ENCODE measurements around the gene TPPP2.

DNA sequence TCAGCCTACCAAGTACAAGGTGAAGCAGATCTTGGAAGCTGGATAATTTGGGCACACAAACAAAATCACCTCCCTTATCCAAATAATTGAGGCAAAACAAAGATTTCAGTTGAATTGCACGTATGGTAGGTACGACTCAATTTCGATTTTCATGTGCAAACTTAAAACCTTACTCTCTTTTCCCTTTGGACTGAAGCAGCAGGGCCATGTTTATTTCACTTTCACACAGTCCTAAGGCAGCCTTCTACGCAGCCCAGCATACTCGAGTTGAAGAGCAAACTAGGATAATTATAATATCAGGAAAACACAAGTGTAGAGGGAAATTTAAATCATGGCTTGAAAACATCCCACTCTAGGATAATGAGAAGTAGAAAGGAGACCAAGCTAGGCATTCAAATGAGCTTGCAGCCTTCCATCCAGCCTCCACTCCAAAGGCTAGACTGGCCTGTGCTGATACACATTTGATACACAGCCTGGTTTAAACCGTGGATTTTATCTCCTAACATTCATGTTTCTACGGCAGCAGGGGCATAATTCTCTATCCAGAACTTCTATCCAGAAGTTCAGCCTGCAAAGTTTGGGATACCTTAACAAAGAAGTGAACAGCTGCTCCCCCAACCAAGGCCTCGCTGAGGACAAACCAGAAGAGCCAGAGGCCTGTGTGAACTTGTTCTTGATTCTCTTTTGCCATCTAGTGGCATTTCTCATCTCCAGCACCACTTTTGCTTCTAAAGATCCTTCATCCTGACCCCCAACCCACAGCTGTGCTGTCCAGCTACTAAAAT lies 9.8 kb downstream of the TPPP2 start:
- TF ChIP-seq, protein P1, sequence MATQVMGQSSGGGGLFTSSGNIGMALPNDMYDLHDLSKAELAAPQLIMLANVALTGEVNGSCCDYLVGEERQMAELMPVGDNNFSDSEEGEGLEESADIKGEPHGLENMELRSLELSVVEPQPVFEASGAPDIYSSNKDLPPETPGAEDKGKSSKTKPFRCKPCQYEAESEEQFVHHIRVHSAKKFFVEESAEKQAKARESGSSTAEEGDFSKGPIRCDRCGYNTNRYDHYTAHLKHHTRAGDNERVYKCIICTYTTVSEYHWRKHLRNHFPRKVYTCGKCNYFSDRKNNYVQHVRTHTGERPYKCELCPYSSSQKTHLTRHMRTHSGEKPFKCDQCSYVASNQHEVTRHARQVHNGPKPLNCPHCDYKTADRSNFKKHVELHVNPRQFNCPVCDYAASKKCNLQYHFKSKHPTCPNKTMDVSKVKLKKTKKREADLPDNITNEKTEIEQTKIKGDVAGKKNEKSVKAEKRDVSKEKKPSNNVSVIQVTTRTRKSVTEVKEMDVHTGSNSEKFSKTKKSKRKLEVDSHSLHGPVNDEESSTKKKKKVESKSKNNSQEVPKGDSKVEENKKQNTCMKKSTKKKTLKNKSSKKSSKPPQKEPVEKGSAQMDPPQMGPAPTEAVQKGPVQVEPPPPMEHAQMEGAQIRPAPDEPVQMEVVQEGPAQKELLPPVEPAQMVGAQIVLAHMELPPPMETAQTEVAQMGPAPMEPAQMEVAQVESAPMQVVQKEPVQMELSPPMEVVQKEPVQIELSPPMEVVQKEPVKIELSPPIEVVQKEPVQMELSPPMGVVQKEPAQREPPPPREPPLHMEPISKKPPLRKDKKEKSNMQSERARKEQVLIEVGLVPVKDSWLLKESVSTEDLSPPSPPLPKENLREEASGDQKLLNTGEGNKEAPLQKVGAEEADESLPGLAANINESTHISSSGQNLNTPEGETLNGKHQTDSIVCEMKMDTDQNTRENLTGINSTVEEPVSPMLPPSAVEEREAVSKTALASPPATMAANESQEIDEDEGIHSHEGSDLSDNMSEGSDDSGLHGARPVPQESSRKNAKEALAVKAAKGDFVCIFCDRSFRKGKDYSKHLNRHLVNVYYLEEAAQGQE (IDR thresholded peaks at IDR 0.05; ENCODE audit: borderline replicate concordance), result no peak
- TF ChIP-seq, protein P2, sequence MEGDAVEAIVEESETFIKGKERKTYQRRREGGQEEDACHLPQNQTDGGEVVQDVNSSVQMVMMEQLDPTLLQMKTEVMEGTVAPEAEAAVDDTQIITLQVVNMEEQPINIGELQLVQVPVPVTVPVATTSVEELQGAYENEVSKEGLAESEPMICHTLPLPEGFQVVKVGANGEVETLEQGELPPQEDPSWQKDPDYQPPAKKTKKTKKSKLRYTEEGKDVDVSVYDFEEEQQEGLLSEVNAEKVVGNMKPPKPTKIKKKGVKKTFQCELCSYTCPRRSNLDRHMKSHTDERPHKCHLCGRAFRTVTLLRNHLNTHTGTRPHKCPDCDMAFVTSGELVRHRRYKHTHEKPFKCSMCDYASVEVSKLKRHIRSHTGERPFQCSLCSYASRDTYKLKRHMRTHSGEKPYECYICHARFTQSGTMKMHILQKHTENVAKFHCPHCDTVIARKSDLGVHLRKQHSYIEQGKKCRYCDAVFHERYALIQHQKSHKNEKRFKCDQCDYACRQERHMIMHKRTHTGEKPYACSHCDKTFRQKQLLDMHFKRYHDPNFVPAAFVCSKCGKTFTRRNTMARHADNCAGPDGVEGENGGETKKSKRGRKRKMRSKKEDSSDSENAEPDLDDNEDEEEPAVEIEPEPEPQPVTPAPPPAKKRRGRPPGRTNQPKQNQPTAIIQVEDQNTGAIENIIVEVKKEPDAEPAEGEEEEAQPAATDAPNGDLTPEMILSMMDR (IDR thresholded peaks at IDR 0.05; ENCODE audit: poor library complexity, severe bottlenecking), result peak; percentile 76
- TF ChIP-seq EZH2 (IDR thresholded peaks at IDR 0.05; ENCODE audit: borderline replicate concordance, insufficient read depth, low read length, poor library complexity, severe bottlenecking), result no peak
- TF ChIP-seq RAD21 (conservative IDR thresholded peaks at IDR 0.05), result peak; percentile 78

All from neural cell (in vitro differentiated cells).